ENCODE measurements around the gene CDK5R1. TPM values are rescaled to one million over a fixed set of nuclear protein-coding genes. Genes with fewer than 3 reads are reported as not detected.
A peak's percentile ranks its signal among the peaks of the same experiment; 100 is the strongest.
"Not testable (repeated sequence)": the region's sequence is repeated elsewhere in the genome, so short reads cannot be mapped to it uniquely, and the experiment has no call there.

The CDK5R1 gene
- total RNA-seq, 1 donor, result 0.86 TPM

DNA sequence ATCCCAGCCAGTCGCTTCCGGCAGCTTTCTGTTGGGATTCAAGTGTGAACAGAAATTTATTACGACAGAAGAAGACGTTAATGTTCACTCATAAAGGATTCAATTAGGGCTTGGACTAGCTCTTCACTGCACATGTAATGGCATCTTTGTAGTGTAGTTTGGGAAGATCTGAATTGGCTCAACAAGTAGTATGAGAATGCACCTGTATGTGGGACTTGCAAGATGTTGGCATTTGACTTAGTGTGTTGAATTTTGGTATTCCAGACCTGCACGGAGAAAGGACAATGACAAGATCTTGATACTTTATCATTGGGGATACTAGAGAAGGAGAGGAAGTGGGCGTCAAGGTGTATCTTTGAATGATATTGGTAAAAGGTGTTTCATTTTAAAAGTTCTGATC is 41.3 kb upstream of the CDK5R1 start:
- DNase-seq (ENCODE audit: low read depth), result no peak
- peak overlapping the region; percentile 88 for H3K4me3 ChIP-seq (ENCODE audit: low read depth, low read length)
- TF ChIP-seq, protein P1, sequence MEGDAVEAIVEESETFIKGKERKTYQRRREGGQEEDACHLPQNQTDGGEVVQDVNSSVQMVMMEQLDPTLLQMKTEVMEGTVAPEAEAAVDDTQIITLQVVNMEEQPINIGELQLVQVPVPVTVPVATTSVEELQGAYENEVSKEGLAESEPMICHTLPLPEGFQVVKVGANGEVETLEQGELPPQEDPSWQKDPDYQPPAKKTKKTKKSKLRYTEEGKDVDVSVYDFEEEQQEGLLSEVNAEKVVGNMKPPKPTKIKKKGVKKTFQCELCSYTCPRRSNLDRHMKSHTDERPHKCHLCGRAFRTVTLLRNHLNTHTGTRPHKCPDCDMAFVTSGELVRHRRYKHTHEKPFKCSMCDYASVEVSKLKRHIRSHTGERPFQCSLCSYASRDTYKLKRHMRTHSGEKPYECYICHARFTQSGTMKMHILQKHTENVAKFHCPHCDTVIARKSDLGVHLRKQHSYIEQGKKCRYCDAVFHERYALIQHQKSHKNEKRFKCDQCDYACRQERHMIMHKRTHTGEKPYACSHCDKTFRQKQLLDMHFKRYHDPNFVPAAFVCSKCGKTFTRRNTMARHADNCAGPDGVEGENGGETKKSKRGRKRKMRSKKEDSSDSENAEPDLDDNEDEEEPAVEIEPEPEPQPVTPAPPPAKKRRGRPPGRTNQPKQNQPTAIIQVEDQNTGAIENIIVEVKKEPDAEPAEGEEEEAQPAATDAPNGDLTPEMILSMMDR (IDR thresholded peaks at IDR 0.05; ENCODE audit: insufficient read depth, low read depth, low read length), result no peak

DNA sequence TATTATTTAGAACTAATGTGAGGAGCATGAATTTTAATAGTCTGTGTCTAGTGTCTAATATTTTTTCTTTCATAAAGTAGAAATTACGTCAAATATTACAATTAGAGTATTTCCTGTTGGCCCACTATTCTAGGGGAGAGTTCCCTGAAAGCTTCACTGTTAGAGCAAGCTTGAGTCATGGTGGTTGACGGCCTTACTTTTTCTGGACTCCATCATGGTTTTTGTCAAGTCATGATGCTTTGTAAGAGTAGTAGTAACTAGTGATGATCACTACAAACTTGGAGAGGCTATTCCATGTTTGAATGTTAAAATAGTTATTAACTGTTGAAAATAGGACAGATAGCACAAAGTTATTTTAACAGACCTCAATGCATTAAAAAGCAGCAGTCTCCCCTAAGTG is 40.8 kb upstream of the CDK5R1 start:
- DNase-seq (ENCODE audit: low read depth), result peak; percentile 31
- TF ChIP-seq, protein P1 (IDR thresholded peaks at IDR 0.05; ENCODE audit: insufficient read depth, low read depth, low read length), result no peak
- peak overlapping the region; percentile 88 for H3K4me3 ChIP-seq (ENCODE audit: low read depth, low read length)

DNA sequence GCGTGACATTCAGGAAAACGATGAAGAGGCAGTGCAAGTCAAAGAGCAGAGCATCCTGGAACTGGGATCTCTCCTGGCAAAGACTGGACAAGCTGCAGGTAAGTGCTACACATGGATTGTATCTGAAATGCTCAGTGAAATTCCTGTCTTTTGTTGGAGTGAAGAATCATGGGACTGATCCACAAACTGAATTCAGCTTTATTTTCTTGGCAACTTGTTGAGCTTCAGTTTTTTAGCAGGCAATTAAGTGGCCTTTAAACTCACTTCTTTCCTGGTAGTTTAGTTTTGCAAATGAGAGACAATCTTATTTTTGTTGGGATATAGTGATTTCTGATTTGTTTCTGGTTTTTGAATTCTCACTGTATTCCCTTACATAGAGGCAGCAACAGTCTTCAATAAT is 39.8 kb upstream of the CDK5R1 start:
- TF ChIP-seq, protein P1 (IDR thresholded peaks at IDR 0.05; ENCODE audit: insufficient read depth, low read depth, low read length), result no peak
- no peak for DNase-seq (ENCODE audit: low read depth)
- no peak overlapping the region for H3K4me3 ChIP-seq (ENCODE audit: low read depth, low read length)

DNA sequence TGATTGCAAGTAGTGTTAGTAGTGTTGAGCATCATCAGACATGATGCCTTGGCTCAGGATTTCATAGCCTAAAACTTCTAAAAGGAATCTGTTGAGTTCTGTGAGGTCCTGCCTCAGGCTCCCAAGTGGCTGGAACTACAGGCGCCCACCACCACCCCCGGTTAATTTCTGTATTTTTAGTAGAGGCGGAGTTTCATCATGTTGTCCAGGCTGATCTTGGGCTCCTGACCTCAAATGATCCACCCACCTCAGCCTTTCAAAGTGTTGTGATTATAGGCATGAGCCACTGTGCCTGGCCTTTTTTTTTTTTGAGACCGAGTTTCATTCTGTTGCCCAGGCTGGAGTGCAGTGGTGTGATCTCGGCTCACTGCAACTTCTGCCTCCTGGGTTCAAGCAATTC is 36.8 kb upstream of the CDK5R1 start:
- TF ChIP-seq, protein P1 (IDR thresholded peaks at IDR 0.05; ENCODE audit: insufficient read depth, low read depth, low read length), result no peak
- no peak overlapping the region for H3K4me3 ChIP-seq (ENCODE audit: low read depth, low read length)
- no peak for DNase-seq (ENCODE audit: low read depth)

DNA sequence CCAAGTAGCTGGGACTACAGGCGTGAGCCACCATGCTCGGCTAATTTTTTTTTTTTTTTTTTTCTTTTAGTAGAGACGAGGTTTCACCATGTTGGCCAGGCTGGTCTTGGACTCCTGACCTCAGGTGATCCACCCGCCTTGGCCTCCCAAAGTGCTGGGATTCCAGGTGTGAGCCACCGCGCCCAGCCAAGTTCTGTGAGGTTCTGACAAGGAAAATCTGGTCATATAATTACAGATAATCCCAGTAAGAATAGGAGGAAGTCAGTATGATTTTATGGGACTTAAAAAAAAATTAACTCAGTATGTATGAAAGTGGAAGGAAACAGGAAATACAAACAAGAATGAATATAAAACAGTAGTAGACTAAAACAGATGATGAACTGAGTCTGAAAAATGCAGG is 36.4 kb upstream of the CDK5R1 start:
- not testable (repeated sequence) for H3K4me3 ChIP-seq (ENCODE audit: low read depth, low read length); DNase-seq (ENCODE audit: low read depth)

DNA sequence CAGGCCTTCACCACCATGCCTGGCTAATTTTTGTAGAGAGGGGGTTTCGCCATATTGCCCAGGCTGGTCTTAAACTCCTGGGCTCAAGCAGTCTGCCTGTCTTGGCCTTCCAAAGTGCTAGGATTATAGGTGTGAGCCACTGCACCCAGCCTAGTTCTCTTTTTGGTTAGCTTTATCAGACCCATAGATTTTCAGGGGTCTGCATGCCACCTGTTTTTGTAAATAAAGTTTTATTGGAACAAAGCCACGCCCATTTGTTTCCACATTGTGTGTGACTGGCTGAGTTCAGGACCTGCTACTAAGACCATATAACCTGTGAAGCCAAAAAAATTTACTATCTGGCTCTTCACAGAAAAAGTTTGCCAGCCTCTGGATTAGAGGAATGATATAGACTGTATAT is 34.9 kb upstream of the CDK5R1 start:
- DNase-seq (ENCODE audit: low read depth), result no peak
- no peak overlapping the region for H3K4me3 ChIP-seq (ENCODE audit: low read depth, low read length)
- TF ChIP-seq, protein P1 (IDR thresholded peaks at IDR 0.05; ENCODE audit: insufficient read depth, low read depth, low read length), result no peak

DNA sequence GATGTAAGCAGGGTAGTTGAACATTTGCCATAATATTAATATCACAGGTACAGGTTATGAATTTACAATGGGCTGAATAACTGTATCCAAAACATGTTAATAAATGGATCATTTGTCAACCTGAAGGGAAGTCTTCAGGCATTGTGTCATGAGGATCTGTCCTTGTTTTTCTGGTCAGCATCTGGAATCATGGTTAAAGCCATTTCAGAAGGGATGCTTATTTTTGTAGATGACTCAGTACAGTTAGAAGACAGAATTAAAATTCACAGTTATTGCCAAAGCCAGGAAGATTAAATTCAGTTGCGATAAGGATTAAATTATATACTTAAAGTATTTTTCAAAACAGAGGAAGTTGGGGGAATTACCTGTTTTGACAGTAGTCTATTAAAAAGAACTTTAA is 34.5 kb upstream of the CDK5R1 start:
- DNase-seq (ENCODE audit: low read depth), result no peak
- H3K4me3 ChIP-seq (ENCODE audit: low read depth, low read length), result no peak overlapping the region
- TF ChIP-seq, protein P1 (IDR thresholded peaks at IDR 0.05; ENCODE audit: insufficient read depth, low read depth, low read length), result no peak
